Transverse colon (tissue), 4 donors: Measurements from ENCODE around the gene HDAC4.

Experiments
- CTCF ChIP-seq, 5 experiments: fragments of 200-600 bp in 3 of 5; fragments of 450-650 bp in 2 of 5; sonication (generic) in 3 of 5; IDR thresholded peaks; 1 replicate in 2 of 5; 2 replicates in 3 of 5; pipeline ENCODE4 v1.5.1; 2016 to 2017; ENCODE audit warnings: antibody characterized with exemption in 5 of 5, inconsistent platforms in 3 of 5, mild to moderate bottlenecking in 2 of 5, moderate library complexity in 1 of 5
- POLR2AphosphoS5 ChIP-seq, 3 donors: sonication (generic); formaldehyde crosslinking; IDR thresholded peaks; one replicate each; pipeline ENCODE4 v1.6.1; 2016; ENCODE audit warnings: antibody characterized with exemption in 3 of 3

GRCh38 chr2:239303711-239304532 lies 96.9 kb downstream of the HDAC4 start:
- TF ChIP-seq CTCF (IDR thresholded peaks at IDR 0.05) (no peak), POLR2AphosphoS5 (IDR thresholded peaks at IDR 0.05) (no peak)
